Activated T-cell treated with anti-CD3 and anti-CD28 coated beads for 24 hours (primary cell): ENCODE measurements around the gene UBE2L5.

Source experiments
- DNase-seq: peaks from one replicate; pipeline ENCODE4 v3.0.0-alpha.2; 2020; ENCODE audit warnings: low read depth

UBE2L5 gene

GRCh38 chr13:30477346-30478195, 55.3 kb downstream of the UBE2L5 start:
- no peak for DNase-seq
